ENCODE data around the gene HERC2. TPM values are rescaled to one million over a fixed set of nuclear protein-coding genes. Genes with fewer than 3 reads are reported as not detected.

HERC2 gene
- total and polyA plus RNA-seq, 2 of the 13 experiments (the other 11 are each of a cell fraction or from before 2014, with no cell fraction given), result 17.6 to 24.8 TPM

DNA sequence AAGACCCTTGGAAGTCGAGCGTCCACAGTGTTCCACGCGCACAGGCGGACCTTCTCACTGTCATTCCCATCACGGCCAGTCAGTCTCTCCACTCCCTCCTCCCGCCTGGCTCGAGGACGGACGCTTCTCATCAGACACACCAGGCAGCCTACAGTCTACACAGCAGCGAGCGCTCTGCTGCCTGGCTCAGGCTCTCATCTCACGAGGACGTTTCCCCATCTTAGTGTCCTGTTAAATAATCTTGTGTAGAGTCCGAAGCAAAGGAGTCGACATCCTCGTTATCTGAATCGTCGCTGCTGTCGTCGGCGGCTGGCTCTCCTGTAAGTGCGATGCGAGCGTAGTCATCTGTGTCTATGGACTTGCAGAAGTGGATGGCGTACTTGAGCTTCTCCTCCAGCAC, 210.4 kb downstream of the HERC2 start:
- peaks cover 2 to 12% of the 10 kb centered on the region in 2 experiments; a peak in 4 of 5 replicates for H3K27me3 ChIP-seq (ENCODE audit: control insufficient read depth in 1 of 2, insufficient read depth in 2 of 2, low read length in 2 of 2)
- WGBS (ENCODE audit: low lambda C conversion rate), result 98% methylated on average over 26 of the region's 26 CpGs
- no peak for DNase-seq (ENCODE audit: low spot score)
- CTCF ChIA-PET (ENCODE audit: low intra/inter-chr PET ratio, low total read pairs), result no interaction called here
- ATAC-seq, result no peak
- H3K27ac ChIP-seq (ENCODE audit: extremely low read length, insufficient read depth, low read length), result no peak overlapping the region
- H3K4me1 ChIP-seq (ENCODE audit: insufficient read depth, low read length), result peaks cover 3% of the 10 kb centered on the region; the same call in 1 of the 2 replicates
- peaks cover 16 to 45% of the 10 kb centered on the region in 2 experiments; a peak in 4 of 5 replicates for H3K36me3 ChIP-seq (replicated peaks in 1 of 2; ENCODE audit: control insufficient read depth in 1 of 2, insufficient read depth in 2 of 2, low read length in 2 of 2)
- POLR2A ChIA-PET, result no interaction called here
- H3K4me2 ChIP-seq (ENCODE audit: low read depth, low read length), result no peak overlapping the region
- H3K9me3 ChIP-seq (ENCODE audit: low read length), result no peaks in the 10 kb centered on the region
- no peaks in the 10 kb centered on the region for H3K79me2 ChIP-seq (ENCODE audit: insufficient read depth, low read length)
- in situ Hi-C loops (cut with HindIII; ENCODE audit: extremely low pct_ligation_motif_present, low pct_unique_long_range_greater_than_20kb) (no loop called here), intact Hi-C loops (cut with micrococcal nuclease; ENCODE audit: unreplicated experiment) (no loop called here)
- BruUV-seq (replicated peaks), result no TSS peak
- H2AFZ ChIP-seq (ENCODE audit: low read length), result no peak overlapping the region
- TF ChIP-seq ZNF564 (CRISPR knock-in tag; IDR thresholded peaks at IDR 0.05), result no peak
- no peak for TF ChIP-seq MIER3 (CRISPR knock-in tag; IDR thresholded peaks at IDR 0.05; ENCODE audit: borderline replicate concordance)
- no peak for TF ChIP-seq ZNF749 (CRISPR knock-in tag; IDR thresholded peaks at IDR 0.05; ENCODE audit: borderline replicate concordance)
- no peak for FAIRE-seq
- no peaks in the 10 kb centered on the region for H4K20me1 ChIP-seq (ENCODE audit: insufficient read depth, low read length)
- H3K9ac ChIP-seq (ENCODE audit: insufficient read depth, low read depth, low read length), result no peak overlapping the region
- H3K4me3 ChIP-seq (replicated peaks in 1 of 3; ENCODE audit: insufficient read depth in 1 of 3, low read depth in 2 of 3, low read length in 3 of 3), result no peak overlapping the region

DNA sequence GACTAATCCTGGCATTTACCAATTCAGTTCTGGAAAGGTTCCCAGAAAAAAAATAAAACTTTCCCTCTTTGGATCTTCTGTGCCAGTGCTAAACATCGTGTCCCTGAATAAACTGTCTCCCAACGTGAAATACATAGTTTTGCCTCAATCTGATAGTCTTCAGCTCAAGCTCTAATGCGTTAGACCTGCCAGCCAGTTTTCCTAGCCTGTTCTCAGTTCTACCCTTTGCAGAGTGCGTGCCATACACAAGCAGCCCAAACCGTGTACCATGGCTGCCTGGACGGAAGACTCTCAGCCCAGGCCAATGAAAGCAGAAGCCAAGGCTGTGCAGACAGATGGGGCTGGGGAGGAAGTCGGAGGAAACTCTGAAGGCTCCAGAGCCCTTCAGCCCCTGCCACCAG, 211.5 kb downstream of the HERC2 start:
- Histone ChIP-seq H3K27ac (ENCODE audit: extremely low read length, insufficient read depth, low read length) (no peak overlapping the region), H3K36me3 (replicated peaks in 1 of 2; ENCODE audit: control insufficient read depth in 1 of 2, insufficient read depth in 2 of 2, low read length in 2 of 2) (peaks cover 15 to 38% of the 10 kb centered on the region in 2 experiments; a peak in 4 of 5 replicates), H2AFZ (ENCODE audit: low read length) (no peak overlapping the region), H3K9ac (ENCODE audit: insufficient read depth, low read depth, low read length) (no peak overlapping the region), H3K79me2 (ENCODE audit: insufficient read depth, low read length) (no peaks in the 10 kb centered on the region), H3K4me3 (replicated peaks in 1 of 3; ENCODE audit: insufficient read depth in 1 of 3, low read depth in 2 of 3, low read length in 3 of 3) (no peak overlapping the region), H3K4me1 (ENCODE audit: insufficient read depth, low read length) (peaks cover 12% of the 10 kb centered on the region), H4K20me1 (ENCODE audit: insufficient read depth, low read length) (no peaks in the 10 kb centered on the region), H3K4me2 (ENCODE audit: low read depth, low read length) (no peak overlapping the region), H3K9me3 (ENCODE audit: low read length) (no peaks in the 10 kb centered on the region), H3K27me3 (ENCODE audit: control insufficient read depth in 1 of 2, insufficient read depth in 2 of 2, low read length in 2 of 2) (peaks cover 6 to 23% of the 10 kb centered on the region in 2 experiments)
- BruUV-seq (replicated peaks), result no TSS peak
- ATAC-seq (no peak), FAIRE-seq (no peak), DNase-seq (ENCODE audit: low spot score) (no peak)
- WGBS (ENCODE audit: low lambda C conversion rate), result 93% methylated on average over 4 of the region's 7 CpGs
- ChIA-PET CTCF (ENCODE audit: low intra/inter-chr PET ratio, low total read pairs) (no interaction called here), POLR2A (no interaction called here)
- in situ Hi-C loops (cut with HindIII; ENCODE audit: extremely low pct_ligation_motif_present, low pct_unique_long_range_greater_than_20kb), result no loop called here
- intact Hi-C loops (cut with micrococcal nuclease; ENCODE audit: unreplicated experiment), result no loop called here
- TF ChIP-seq, protein P1, sequence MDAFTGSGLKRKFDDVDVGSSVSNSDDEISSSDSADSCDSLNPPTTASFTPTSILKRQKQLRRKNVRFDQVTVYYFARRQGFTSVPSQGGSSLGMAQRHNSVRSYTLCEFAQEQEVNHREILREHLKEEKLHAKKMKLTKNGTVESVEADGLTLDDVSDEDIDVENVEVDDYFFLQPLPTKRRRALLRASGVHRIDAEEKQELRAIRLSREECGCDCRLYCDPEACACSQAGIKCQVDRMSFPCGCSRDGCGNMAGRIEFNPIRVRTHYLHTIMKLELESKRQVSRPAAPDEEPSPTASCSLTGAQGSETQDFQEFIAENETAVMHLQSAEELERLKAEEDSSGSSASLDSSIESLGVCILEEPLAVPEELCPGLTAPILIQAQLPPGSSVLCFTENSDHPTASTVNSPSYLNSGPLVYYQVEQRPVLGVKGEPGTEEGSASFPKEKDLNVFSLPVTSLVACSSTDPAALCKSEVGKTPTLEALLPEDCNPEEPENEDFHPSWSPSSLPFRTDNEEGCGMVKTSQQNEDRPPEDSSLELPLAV (CRISPR knock-in tag; conservative IDR thresholded peaks at IDR 0.05; ENCODE audit: low read depth), result no peak
- TF ChIP-seq, protein P2, sequence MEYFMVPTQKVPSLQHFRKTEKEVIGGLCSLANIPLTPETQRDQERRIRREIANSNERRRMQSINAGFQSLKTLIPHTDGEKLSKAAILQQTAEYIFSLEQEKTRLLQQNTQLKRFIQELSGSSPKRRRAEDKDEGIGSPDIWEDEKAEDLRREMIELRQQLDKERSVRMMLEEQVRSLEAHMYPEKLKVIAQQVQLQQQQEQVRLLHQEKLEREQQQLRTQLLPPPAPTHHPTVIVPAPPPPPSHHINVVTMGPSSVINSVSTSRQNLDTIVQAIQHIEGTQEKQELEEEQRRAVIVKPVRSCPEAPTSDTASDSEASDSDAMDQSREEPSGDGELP (IDR thresholded peaks at IDR 0.05; ENCODE audit: borderline replicate concordance, low read depth), result no peak
- TF ChIP-seq, protein P3, sequence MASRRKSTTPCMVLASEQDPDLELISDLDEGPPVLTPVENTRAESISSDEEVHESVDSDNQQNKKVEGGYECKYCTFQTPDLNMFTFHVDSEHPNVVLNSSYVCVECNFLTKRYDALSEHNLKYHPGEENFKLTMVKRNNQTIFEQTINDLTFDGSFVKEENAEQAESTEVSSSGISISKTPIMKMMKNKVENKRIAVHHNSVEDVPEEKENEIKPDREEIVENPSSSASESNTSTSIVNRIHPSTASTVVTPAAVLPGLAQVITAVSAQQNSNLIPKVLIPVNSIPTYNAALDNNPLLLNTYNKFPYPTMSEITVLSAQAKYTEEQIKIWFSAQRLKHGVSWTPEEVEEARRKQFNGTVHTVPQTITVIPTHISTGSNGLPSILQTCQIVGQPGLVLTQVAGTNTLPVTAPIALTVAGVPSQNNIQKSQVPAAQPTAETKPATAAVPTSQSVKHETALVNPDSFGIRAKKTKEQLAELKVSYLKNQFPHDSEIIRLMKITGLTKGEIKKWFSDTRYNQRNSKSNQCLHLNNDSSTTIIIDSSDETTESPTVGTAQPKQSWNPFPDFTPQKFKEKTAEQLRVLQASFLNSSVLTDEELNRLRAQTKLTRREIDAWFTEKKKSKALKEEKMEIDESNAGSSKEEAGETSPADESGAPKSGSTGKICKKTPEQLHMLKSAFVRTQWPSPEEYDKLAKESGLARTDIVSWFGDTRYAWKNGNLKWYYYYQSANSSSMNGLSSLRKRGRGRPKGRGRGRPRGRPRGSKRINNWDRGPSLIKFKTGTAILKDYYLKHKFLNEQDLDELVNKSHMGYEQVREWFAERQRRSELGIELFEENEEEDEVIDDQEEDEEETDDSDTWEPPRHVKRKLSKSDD (CRISPR knock-in tag; IDR thresholded peaks at IDR 0.05; ENCODE audit: low read depth), result no peak
- TF ChIP-seq ZNF616 (CRISPR knock-in tag; IDR thresholded peaks at IDR 0.05; ENCODE audit: low read depth), result no peak
- TF ChIP-seq, protein P4, sequence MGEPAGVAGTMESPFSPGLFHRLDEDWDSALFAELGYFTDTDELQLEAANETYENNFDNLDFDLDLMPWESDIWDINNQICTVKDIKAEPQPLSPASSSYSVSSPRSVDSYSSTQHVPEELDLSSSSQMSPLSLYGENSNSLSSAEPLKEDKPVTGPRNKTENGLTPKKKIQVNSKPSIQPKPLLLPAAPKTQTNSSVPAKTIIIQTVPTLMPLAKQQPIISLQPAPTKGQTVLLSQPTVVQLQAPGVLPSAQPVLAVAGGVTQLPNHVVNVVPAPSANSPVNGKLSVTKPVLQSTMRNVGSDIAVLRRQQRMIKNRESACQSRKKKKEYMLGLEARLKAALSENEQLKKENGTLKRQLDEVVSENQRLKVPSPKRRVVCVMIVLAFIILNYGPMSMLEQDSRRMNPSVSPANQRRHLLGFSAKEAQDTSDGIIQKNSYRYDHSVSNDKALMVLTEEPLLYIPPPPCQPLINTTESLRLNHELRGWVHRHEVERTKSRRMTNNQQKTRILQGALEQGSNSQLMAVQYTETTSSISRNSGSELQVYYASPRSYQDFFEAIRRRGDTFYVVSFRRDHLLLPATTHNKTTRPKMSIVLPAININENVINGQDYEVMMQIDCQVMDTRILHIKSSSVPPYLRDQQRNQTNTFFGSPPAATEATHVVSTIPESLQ (CRISPR knock-in tag; conservative IDR thresholded peaks at IDR 0.05), result no peak

Data from HepG2 (cell line).